GM13977 (cell line): Measurements from ENCODE around the gene OR1J4.
A peak's percentile ranks its signal among the peaks of the same experiment; 100 is the strongest.
"Not testable (repeated sequence)": the region's sequence is repeated elsewhere in the genome, so short reads cannot be mapped to it uniquely, and the experiment has no call there.

ENCODE experiments used
- DNase-seq: peaks from one replicate; pipeline ENCODE4 v3.0.0; 2012; ENCODE audit warnings: low spot score
- in situ Hi-C: fragments of 300-500 bp; cut with MboI; formaldehyde crosslinking; loops from one replicate; pipeline ENCODE4 v1.12.0; 2022; ENCODE audit warnings: low sequenced_read_pairs, low pct_unique_long_range_greater_than_20kb, mixed read lengths, inconsistent platforms; ENCODE audit not compliant: unreplicated experiment
- TF ChIP-seq, protein P1 (sequence below): IDR thresholded peaks from 2 replicates; pipeline ENCODE4 v1.5.1; 2012; ENCODE audit warnings: mild to moderate bottlenecking, control low read depth; ENCODE audit not compliant: insufficient read depth; ENCODE audit errors: extremely low read depth, missing control alignments

The OR1J4 gene

DNA sequence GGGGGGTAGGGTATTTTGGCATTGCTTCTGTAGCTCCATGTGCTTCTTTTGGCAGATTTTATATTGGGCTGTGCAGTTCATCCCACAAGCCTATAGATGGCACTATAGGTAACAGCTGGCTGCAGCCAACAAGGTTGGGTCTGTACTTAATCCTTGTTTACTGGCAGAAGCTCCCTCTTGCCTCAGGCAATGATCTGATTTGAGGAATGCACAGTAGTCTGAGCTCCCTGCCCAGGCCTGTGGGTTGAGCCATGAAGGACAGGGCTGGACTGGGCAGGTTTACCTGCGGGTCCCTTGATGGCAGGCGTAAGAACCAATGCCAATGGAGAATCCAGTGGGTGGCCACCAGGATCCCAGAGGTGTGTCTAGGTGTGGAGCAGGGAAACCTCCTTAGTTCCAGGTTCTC lies 20.1 kb upstream of the OR1J4 start:
- TF ChIP-seq, protein P1, sequence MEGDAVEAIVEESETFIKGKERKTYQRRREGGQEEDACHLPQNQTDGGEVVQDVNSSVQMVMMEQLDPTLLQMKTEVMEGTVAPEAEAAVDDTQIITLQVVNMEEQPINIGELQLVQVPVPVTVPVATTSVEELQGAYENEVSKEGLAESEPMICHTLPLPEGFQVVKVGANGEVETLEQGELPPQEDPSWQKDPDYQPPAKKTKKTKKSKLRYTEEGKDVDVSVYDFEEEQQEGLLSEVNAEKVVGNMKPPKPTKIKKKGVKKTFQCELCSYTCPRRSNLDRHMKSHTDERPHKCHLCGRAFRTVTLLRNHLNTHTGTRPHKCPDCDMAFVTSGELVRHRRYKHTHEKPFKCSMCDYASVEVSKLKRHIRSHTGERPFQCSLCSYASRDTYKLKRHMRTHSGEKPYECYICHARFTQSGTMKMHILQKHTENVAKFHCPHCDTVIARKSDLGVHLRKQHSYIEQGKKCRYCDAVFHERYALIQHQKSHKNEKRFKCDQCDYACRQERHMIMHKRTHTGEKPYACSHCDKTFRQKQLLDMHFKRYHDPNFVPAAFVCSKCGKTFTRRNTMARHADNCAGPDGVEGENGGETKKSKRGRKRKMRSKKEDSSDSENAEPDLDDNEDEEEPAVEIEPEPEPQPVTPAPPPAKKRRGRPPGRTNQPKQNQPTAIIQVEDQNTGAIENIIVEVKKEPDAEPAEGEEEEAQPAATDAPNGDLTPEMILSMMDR: peak; percentile 79
- in situ Hi-C loops: no loop called here
- DNase-seq: peak; percentile 32

DNA sequence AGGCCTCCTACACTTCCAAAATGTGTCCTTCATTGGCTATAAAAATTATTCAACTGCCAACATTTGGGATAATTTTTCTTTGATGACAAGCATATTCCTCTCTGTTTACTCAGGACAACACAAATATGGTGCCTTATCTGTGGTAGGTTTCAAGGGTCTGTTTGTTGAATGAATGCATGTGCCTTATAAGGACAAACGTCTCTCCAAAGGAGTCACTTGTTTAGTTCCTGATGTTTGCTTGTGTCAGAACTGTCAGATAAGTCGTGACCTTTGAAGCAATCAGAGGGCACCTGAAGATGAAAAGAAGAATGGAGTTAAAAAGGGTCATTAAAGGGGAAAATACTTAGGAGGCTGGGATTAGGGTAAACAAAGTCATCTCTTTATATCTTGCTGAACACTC lies 12.0 kb upstream of the OR1J4 start:
- DNase-seq: no peak
- TF ChIP-seq, protein P1: no peak
- in situ Hi-C loops: no loop called here

DNA sequence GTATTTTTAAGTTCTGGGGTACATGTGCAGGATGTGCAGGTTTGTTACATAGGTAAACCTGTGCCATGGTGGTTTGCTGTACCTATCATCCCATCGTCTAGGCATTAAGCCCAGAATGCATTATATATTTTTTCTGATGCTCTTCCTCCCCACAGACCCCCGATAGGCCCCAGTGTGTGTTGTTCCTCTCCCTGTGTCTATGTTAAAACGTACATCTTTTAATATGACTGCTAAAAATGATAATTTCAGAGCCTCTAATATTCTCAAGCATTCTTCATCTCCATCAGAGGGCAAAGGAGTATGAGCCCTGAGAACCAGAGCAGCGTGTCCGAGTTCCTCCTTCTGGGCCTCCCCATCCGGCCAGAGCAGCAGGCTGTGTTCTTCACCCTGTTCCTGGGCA lies 8.4 kb upstream of the OR1J4 start, which contains the start of gene OR1J2:
Gene OR1J2, plus strand, starts transcription at position 301 of the 400 bp plus-strand sequence. Its CDS starts 0 bp downstream, at position 301.
- in situ Hi-C loops: no loop called here
- DNase-seq: no peak
- TF ChIP-seq, protein P1: no peak

GRCh38 chr9:122518226-122518625 lies 715 bp upstream of the OR1J4 start:
- no peak for DNase-seq
- TF ChIP-seq, protein P1: no peak
- in situ Hi-C loops: no loop called here

- TF ChIP-seq, protein P1: no peak
- no peak for DNase-seq
- in situ Hi-C loops: no loop called here
These were observed 435 bp downstream of the OR1J4 start for GRCh38 chr9:122519376-122519775.

- TF ChIP-seq, protein P1: no peak
- no peak for DNase-seq
- in situ Hi-C loops: no loop called here
These were observed 7.7 kb downstream of the OR1J4 start for GRCh38 chr9:122526602-122527001.

DNA sequence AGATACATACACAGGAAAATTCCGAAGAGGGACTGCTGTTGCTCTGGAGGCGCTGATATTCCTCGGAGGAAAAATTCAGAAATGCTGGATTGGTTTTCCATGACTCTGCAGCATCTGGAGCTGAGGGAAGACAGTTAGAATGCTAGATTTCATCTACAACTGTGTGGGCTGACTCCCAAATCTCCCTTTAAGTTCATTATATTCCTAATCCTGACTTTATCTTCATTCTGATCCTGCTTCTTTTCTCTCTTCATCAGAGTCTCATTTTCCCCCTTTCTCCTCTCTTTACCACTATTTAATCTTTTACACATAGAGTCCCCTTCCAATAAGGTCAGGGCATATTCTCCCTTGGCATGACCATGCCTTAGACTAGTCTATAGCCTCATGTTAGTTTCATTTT lies 8.3 kb downstream of the OR1J4 start, which contains the start of gene OR1N1:
Gene OR1N1, minus strand, starts transcription at position 101 of the 400 bp plus-strand sequence. Its CDS starts 0 bp downstream, at position 101.
- TF ChIP-seq, protein P1: no peak
- in situ Hi-C loops: no loop called here
- no peak for DNase-seq

DNA sequence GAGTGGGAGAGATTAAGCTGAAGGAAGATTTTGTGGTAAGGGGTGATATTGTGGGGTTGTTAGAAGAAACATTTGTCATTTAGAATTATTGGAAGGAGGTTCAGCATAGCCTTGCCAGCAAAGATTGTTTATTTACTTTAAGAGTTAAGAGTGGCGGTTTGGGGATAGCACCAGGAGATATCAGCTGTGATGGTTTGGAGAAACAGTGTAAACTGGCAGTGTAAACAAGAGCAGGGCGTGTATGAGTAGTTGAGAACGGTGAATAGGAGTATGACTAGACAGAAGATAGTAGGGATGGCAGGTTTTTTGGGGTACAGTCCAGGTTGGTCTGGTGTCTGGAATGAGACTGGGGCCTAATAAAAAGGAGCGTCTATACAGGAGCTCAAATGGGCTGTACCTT lies 12.2 kb downstream of the OR1J4 start:
- in situ Hi-C loops, DNase-seq: not testable (repeated sequence)
